ENCODE measurements around the gene MLLT11.

The MLLT11 gene

GRCh38 chr1:151060007-151060656 is at the start of gene MLLT11:
MLLT11 (plus strand) TSS chr1:151060397; CDS start chr1:151067225, 6,828 bp downstream.
- FAIRE-seq (peak; percentile 28), DNase-seq (ENCODE audit: insufficient read length, low spot score) (no peak)

GRCh38 chr1:151011154-151011850 is 48.9 kb upstream of the MLLT11 start:
- DNase-seq (ENCODE audit: insufficient read length, low spot score), result no peak

GRCh38 chr1:151012684-151013471 is 47.3 kb upstream of the MLLT11 start:
- FAIRE-seq, result no peak

More at GRCh38 chr1:151011154-151011850, 48.9 kb upstream of the MLLT11 start:
- no peak for FAIRE-seq

GRCh38 chr1:151013518-151013917 is 46.7 kb upstream of the MLLT11 start:
- FAIRE-seq (no peak), DNase-seq (ENCODE audit: insufficient read length, low spot score) (no peak)

More at GRCh38 chr1:151012684-151013471, 47.3 kb upstream of the MLLT11 start:
- no peak for DNase-seq (ENCODE audit: insufficient read length, low spot score)

GRCh38 chr1:151024540-151025146 is 35.6 kb upstream of the MLLT11 start:
- peak; percentile 73 for DNase-seq (ENCODE audit: insufficient read length, low spot score)
- peak; percentile 84 for FAIRE-seq

GRCh38 chr1:151026460-151026859 is 33.7 kb upstream of the MLLT11 start:
- no peak for DNase-seq (ENCODE audit: insufficient read length, low spot score)
- FAIRE-seq, result no peak

GRCh38 chr1:151032164-151032563 is 28.0 kb upstream of the MLLT11 start:
- FAIRE-seq, result no peak
- DNase-seq (ENCODE audit: insufficient read length, low spot score), result no peak

- no peak for FAIRE-seq
- DNase-seq (ENCODE audit: insufficient read length, low spot score), result no peak
Observed at GRCh38 chr1:151035167-151035566, 25.0 kb upstream of the MLLT11 start.

GRCh38 chr1:151036356-151036755 is 23.8 kb upstream of the MLLT11 start, which contains the start of gene BNIPL:
BNIPL (plus strand) TSS chr1:151036586; CDS start chr1:151036726, 140 bp downstream.
- DNase-seq (ENCODE audit: insufficient read length, low spot score) (no peak), FAIRE-seq (no peak)

GRCh38 chr1:151037032-151037431 is 23.2 kb upstream of the MLLT11 start:
- FAIRE-seq (no peak), DNase-seq (ENCODE audit: insufficient read length, low spot score) (no peak)

GRCh38 chr1:151039521-151039920 is 20.7 kb upstream of the MLLT11 start:
- FAIRE-seq, result no peak

GRCh38 chr1:151043163-151043562 is 17.0 kb upstream of the MLLT11 start:
- DNase-seq (ENCODE audit: insufficient read length, low spot score), result no peak
- no peak for FAIRE-seq

More at GRCh38 chr1:151039521-151039920, 20.7 kb upstream of the MLLT11 start:
- DNase-seq (ENCODE audit: insufficient read length, low spot score), result no peak

- DNase-seq (ENCODE audit: insufficient read length, low spot score) (peak; percentile 62), FAIRE-seq (peak; percentile 33)
Observed at GRCh38 chr1:151047591-151047924, 12.6 kb upstream of the MLLT11 start, which contains the start of gene C1orf56. C1orf56 (plus strand) TSS chr1:151047751; CDS start chr1:151047848, 97 bp downstream.

GRCh38 chr1:151047925-151048644 is 12.1 kb upstream of the MLLT11 start:
- peak; percentile 45 for FAIRE-seq
- DNase-seq (ENCODE audit: insufficient read length, low spot score), result no peak

- DNase-seq (ENCODE audit: insufficient read length, low spot score) (no peak), FAIRE-seq (no peak)
Observed at GRCh38 chr1:151048645-151049032, 11.6 kb upstream of the MLLT11 start.

GRCh38 chr1:151049458-151049857 is 10.7 kb upstream of the MLLT11 start:
- DNase-seq (ENCODE audit: insufficient read length, low spot score) (no peak), FAIRE-seq (no peak)

GRCh38 chr1:151050051-151050688 is 10.0 kb upstream of the MLLT11 start:
- DNase-seq (ENCODE audit: insufficient read length, low spot score) (no peak), FAIRE-seq (no peak)

- no peak for FAIRE-seq
- no peak for DNase-seq (ENCODE audit: insufficient read length, low spot score)
Observed at GRCh38 chr1:151051356-151052009, 8.7 kb upstream of the MLLT11 start.

- no peak for DNase-seq (ENCODE audit: insufficient read length, low spot score)
- FAIRE-seq, result no peak
Observed at GRCh38 chr1:151054971-151055547, 5.1 kb upstream of the MLLT11 start.
